HepG2 (cell line): ENCODE measurements around the gene AKIRIN1. TPM values are rescaled to one million over a fixed set of nuclear protein-coding genes. Genes with fewer than 3 reads are reported as not detected.
A peak's percentile ranks its signal among the peaks of the same experiment; 100 is the strongest.

ENCODE experiments used
- E2F5 ChIP-seq: sonication (generic); formaldehyde crosslinking; conservative IDR thresholded peaks from 2 replicates; pipeline ENCODE4 v1.4.0; 2020; ENCODE audit warnings: missing genetic modification reagents
- ETV6 ChIP-seq: sonication (generic); formaldehyde crosslinking; conservative IDR thresholded peaks from 2 replicates; pipeline ENCODE4 v1.4.0; 2020; ENCODE audit warnings: missing genetic modification reagents
- FOXJ3 ChIP-seq: sonication (generic); formaldehyde crosslinking; IDR thresholded peaks from 2 replicates; pipeline ENCODE4 v1.4.0; 2020; ENCODE audit warnings: missing genetic modification reagents, mild to moderate bottlenecking, borderline replicate concordance
- GABPA ChIP-seq, 2 experiments: IDR thresholded peaks; 2 replicates each; pipeline ENCODE4 v1.6.1; 2011 to 2016; ENCODE audit warnings: low read depth in 2 of 2, low read length in 1 of 2, missing biosample characterization in 1 of 2, missing genetic modification characterization in 1 of 2
- KAT8 ChIP-seq: IDR thresholded peaks from 2 replicates; pipeline ENCODE4 v1.6.1; 2016; ENCODE audit warnings: missing genetic modification reagents, missing compliant biosample characterization
- MZF1 ChIP-seq: sonication (generic); formaldehyde crosslinking; IDR thresholded peaks from 2 replicates; pipeline ENCODE4 v1.8.1; 2023; ENCODE audit warnings: mild to moderate bottlenecking, missing genetic modification reagents, borderline replicate concordance
- PHF5A ChIP-seq: IDR thresholded peaks from one replicate; pipeline ENCODE4 v1.6.1; 2018; ENCODE audit warnings: low read depth, missing genetic modification reagents; ENCODE audit not compliant: unreplicated experiment
- STAG1 ChIP-seq: sonication (generic); formaldehyde crosslinking; IDR thresholded peaks from 2 replicates; pipeline ENCODE4 v1.4.0; 2020; ENCODE audit warnings: missing genetic modification reagents
- TARDBP ChIP-seq: sonication (generic); formaldehyde crosslinking; IDR thresholded peaks from 2 replicates; pipeline ENCODE4 v1.8.0; 2022; ENCODE audit warnings: mild to moderate bottlenecking, missing genetic modification reagents
- U2AF1 ChIP-seq: fragments of 200-400 bp; formaldehyde crosslinking; optimal IDR thresholded peaks from 2 replicates; pipeline ENCODE3; 2017; ENCODE audit warnings: mild to moderate bottlenecking, low read depth, low read length
- ZBTB3 ChIP-seq: sonication (generic); formaldehyde crosslinking; IDR thresholded peaks from 2 replicates; pipeline ENCODE4 v1.4.0; 2020; ENCODE audit warnings: low read depth, mild to moderate bottlenecking, moderate library complexity, missing genetic modification reagents, borderline replicate concordance
- ZBTB49 ChIP-seq: sonication (generic); formaldehyde crosslinking; IDR thresholded peaks from 2 replicates; pipeline ENCODE4 v1.4.0; 2020; ENCODE audit warnings: missing genetic modification reagents, borderline replicate concordance
- ZKSCAN1 ChIP-seq: fragments of 150-350 bp; IDR thresholded peaks from 2 replicates; pipeline ENCODE4 v1.6.1; 2014; ENCODE audit warnings: low read length
- ZMAT3 ChIP-seq: sonication (generic); formaldehyde crosslinking; conservative IDR thresholded peaks from 2 replicates; pipeline ENCODE4 v1.7.0; 2021; ENCODE audit warnings: missing genetic modification reagents
- ZNF17 ChIP-seq: sonication (generic); formaldehyde crosslinking; IDR thresholded peaks from 2 replicates; pipeline ENCODE4 v1.5.0; 2020; ENCODE audit warnings: mild to moderate bottlenecking, missing genetic modification reagents
- ZNF354B ChIP-seq: sonication (generic); formaldehyde crosslinking; IDR thresholded peaks from 2 replicates; pipeline ENCODE4 v1.8.0; 2022; ENCODE audit warnings: mild to moderate bottlenecking, missing genetic modification reagents
- ZNF432 ChIP-seq: sonication (generic); formaldehyde crosslinking; IDR thresholded peaks from 2 replicates; pipeline ENCODE4 v1.5.0; 2020; ENCODE audit warnings: missing genetic modification reagents, mild to moderate bottlenecking, borderline replicate concordance
- ZNF44 ChIP-seq: sonication (generic); formaldehyde crosslinking; IDR thresholded peaks from 2 replicates; pipeline ENCODE4 v1.5.1; 2020; ENCODE audit warnings: mild to moderate bottlenecking, missing genetic modification reagents
- ZNF543 ChIP-seq: sonication (generic); formaldehyde crosslinking; IDR thresholded peaks from 2 replicates; pipeline ENCODE4 v1.4.0; 2020; ENCODE audit warnings: mild to moderate bottlenecking, missing genetic modification reagents
- polyA plus RNA-seq, 8 experiments: library from polyadenylated mRNA; depleted of rRNA in 3 of 8; stranded (reverse) in 7 of 8; unstranded in 1 of 8; fragments of >200 nt; fragmentation: Illumina TruSeq in 4 of 8; extraction: Trizol in 4 of 8; gene quantifications; 2 replicates each; pipeline versions ENCODE4 v1.2.1 to v1.2.3, GENCODE V29; 2011 to 2016; ENCODE audit warnings: low read depth in 4 of 8, missing spikeins in 1 of 8, mixed read lengths in 1 of 8; ENCODE audit not compliant: insufficient read depth in 1 of 8
- total RNA-seq, 5 experiments: library from RNA; depleted of rRNA; stranded (reverse); fragments of >200 nt; fragmentation: Illumina TruSeq; extraction: Trizol; gene quantifications; 2 replicates each; pipeline ENCODE4 v1.2.3, GENCODE V29; 2016; ENCODE audit warnings: low read depth in 1 of 5
- TF ChIP-seq, protein P1 (sequence below): sonication (generic); formaldehyde crosslinking; conservative IDR thresholded peaks from 2 replicates; pipeline ENCODE4 v1.8.0; 2022; ENCODE audit warnings: low read depth, missing genetic modification reagents
- TF ChIP-seq, protein P2 (sequence below): sonication (generic); formaldehyde crosslinking; IDR thresholded peaks from 2 replicates; pipeline ENCODE4 v1.4.0; 2020; ENCODE audit warnings: missing genetic modification reagents, borderline replicate concordance
- TF ChIP-seq, protein P3 (sequence below): sonication (generic); formaldehyde crosslinking; IDR thresholded peaks from 2 replicates; pipeline ENCODE4 v1.8.1; 2023; ENCODE audit warnings: mild to moderate bottlenecking, moderate library complexity, missing genetic modification reagents

Gene AKIRIN1
- total and polyA plus RNA-seq, 2 of the 13 experiments (the other 11 are each of a cell fraction or from before 2014, with no cell fraction given) = 123 to 157 TPM

- TF ChIP-seq GABPA (IDR thresholded peaks at IDR 0.05; ENCODE audit: low read depth, low read length) (peak; percentile 53), GABPA (CRISPR knock-in tag; IDR thresholded peaks at IDR 0.05; ENCODE audit: low read depth) (peak; percentile 87), ZNF17 (CRISPR knock-in tag) (no peak), ETV6 (no peak), TARDBP (CRISPR knock-in tag) (peak; percentile 65; the same call in 1 of the 2 replicates), ZKSCAN1 (no peak), PHF5A (no peak), MZF1 (CRISPR knock-in tag) (no peak), ZNF354B (CRISPR knock-in tag) (peak; percentile 77; the same call in 1 of the 2 replicates), ZNF432 (CRISPR knock-in tag) (no peak), STAG1 (CRISPR knock-in tag) (peak; percentile 1; the same call in 1 of the 2 replicates), U2AF1 (no peak), ZMAT3 (CRISPR knock-in tag) (no peak), ZBTB3 (CRISPR knock-in tag) (no peak), FOXJ3 (CRISPR knock-in tag) (no peak), ZNF44 (CRISPR knock-in tag) (no peak), E2F5 (CRISPR knock-in tag) (no peak), ZBTB49 (CRISPR knock-in tag) (no peak), ZNF543 (CRISPR knock-in tag) (no peak), KAT8 (CRISPR knock-in tag) (peak; percentile 81)
- TF ChIP-seq, protein P1, sequence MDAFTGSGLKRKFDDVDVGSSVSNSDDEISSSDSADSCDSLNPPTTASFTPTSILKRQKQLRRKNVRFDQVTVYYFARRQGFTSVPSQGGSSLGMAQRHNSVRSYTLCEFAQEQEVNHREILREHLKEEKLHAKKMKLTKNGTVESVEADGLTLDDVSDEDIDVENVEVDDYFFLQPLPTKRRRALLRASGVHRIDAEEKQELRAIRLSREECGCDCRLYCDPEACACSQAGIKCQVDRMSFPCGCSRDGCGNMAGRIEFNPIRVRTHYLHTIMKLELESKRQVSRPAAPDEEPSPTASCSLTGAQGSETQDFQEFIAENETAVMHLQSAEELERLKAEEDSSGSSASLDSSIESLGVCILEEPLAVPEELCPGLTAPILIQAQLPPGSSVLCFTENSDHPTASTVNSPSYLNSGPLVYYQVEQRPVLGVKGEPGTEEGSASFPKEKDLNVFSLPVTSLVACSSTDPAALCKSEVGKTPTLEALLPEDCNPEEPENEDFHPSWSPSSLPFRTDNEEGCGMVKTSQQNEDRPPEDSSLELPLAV (CRISPR knock-in tag) = no peak
- TF ChIP-seq, protein P2, sequence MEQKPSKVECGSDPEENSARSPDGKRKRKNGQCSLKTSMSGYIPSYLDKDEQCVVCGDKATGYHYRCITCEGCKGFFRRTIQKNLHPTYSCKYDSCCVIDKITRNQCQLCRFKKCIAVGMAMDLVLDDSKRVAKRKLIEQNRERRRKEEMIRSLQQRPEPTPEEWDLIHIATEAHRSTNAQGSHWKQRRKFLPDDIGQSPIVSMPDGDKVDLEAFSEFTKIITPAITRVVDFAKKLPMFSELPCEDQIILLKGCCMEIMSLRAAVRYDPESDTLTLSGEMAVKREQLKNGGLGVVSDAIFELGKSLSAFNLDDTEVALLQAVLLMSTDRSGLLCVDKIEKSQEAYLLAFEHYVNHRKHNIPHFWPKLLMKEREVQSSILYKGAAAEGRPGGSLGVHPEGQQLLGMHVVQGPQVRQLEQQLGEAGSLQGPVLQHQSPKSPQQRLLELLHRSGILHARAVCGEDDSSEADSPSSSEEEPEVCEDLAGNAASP (CRISPR knock-in tag) = 0 out of 2 replicates have a peak, but pooled peaks have one; percentile 9
- TF ChIP-seq, protein P3, sequence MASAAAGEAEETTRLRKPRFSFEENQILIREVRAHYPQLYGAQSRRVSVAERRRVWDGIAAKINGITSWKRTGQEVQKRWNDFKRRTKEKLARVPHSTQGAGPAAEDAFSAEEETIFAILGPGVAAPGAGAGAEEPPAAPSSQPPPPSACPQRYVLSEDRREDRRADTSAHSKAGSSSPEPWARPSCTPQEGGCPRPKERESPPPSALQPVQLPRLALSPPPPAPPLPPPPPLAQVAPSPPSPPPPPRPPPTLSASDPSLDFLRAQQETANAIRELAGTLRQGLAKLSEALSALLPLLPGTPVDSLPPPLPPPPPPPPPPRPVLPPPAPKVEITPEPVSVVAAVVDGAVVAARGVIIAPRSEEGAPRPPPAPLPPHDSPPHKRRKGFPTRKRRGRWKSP = no peak
Measured at GRCh38 chr1:39026051-39026865, 35.2 kb downstream of the AKIRIN1 start, which contains the start of gene NDUFS5 (continued).
